Measurements from ENCODE around the gene CSNK2A1. TPM values are rescaled to one million over a fixed set of nuclear protein-coding genes. Genes with fewer than 3 reads are reported as not detected.
"Not testable (repeated sequence)": the region's sequence is repeated elsewhere in the genome, so short reads cannot be mapped to it uniquely, and the experiment has no call there.

Gene CSNK2A1
- total RNA-seq, 1 donor from 2014 or later: 74.8 TPM

DNA sequence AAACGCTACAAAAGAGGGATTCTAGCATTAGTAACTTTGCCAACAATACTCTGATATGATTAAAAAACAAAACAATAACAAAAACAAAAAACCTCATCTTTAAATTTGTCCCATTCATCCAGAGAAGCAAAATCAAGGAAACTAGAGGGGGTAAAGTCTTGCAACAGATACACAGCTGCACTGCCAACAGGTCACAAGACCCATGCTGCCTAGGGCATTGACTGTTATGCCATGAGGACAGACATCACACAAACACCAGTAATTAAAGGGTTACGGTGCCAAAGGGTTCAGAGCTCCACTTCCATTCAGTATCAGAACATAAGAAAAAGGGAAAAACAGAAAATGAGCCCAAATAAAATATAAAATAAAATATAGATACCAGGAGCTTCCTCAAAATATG is 82.9 kb downstream of the CSNK2A1 start:
- peak; percentile 11 to 30 for DNase-seq (ENCODE audit: low read depth in 2 of 2)

DNA sequence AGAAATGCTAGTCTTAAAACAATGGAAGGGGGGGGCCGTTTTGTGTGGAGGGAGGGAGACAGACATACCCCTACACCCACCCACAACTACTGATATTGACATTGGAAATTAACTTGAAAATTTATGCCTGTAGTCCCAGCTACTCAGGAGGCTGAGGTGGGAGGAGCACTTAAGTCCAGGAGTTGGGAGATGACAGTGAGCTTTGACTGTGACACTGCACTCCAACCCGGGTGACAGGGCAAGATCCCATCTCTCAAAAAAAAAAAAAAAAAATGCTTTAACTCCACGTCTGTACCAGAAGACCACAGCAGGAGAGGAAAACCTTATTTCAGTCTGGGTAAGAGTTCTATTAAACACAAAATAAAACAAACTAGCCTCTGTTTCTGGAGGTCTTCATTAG is 83.4 kb downstream of the CSNK2A1 start:
- DNase-seq (ENCODE audit: low read depth in 2 of 2): peak in 1 of 2 donors; percentile 5

DNA sequence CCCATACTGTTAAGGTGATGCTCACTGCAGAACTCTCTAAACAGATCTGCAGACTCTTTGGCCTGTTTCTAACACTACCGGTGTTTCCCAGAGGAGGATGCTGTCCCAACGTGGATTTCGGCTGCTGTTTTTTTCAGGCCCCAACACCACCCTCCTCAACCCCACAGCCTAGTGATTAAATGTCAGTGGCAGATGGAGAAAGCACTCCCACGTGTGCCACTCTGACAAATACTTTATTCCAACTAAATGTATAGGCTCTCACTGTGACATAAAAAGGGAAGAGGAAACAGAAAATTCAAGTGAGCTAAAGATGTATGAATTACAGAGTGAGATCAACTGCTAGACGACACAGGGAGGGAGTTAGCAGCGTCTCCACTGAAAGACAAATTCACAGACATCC is 84.8 kb downstream of the CSNK2A1 start:
- DNase-seq (ENCODE audit: low read depth in 2 of 2): peak; percentile 23 to 61

DNA sequence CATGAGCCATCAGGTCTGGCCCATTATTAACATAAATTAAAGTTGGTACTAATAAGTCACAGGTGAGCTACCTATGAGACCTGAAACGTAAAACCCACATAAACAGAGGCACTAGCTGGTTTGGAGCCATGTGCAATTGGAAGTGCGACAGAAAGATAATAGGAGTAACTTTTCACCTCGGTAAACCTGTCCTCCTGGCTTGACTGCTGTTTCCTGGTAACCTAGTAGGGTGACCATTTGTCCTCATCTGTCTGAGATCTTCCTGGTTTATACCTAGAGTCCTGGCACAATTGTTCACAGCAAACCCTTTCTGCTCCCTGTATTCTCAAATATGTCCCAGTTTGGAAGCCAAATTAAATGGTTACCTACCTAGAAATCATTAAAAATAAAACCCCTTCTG is 88.6 kb downstream of the CSNK2A1 start:
- DNase-seq (ENCODE audit: low read depth in 2 of 2): no peak

DNA sequence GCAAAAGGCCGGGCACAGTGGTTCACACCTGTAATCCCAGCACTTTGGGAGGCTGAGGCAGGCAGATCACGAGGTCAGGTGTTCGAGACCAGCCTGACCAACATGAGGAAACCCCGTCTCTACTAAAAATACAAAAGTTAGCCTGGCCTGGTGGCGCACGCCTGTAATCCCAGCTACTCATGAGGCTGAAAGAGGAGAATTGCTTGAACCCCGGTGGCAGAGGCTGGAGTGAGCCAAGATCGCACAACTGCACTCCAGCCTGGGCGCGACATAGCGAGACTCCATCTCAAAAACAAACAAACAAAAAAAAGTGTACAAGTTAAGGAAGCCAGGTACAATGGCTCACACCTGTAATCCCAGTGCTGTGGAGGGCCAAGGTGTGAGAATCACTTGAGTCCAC is 91.6 kb downstream of the CSNK2A1 start:
- not testable (repeated sequence) for DNase-seq (ENCODE audit: low read depth in 2 of 2)

DNA sequence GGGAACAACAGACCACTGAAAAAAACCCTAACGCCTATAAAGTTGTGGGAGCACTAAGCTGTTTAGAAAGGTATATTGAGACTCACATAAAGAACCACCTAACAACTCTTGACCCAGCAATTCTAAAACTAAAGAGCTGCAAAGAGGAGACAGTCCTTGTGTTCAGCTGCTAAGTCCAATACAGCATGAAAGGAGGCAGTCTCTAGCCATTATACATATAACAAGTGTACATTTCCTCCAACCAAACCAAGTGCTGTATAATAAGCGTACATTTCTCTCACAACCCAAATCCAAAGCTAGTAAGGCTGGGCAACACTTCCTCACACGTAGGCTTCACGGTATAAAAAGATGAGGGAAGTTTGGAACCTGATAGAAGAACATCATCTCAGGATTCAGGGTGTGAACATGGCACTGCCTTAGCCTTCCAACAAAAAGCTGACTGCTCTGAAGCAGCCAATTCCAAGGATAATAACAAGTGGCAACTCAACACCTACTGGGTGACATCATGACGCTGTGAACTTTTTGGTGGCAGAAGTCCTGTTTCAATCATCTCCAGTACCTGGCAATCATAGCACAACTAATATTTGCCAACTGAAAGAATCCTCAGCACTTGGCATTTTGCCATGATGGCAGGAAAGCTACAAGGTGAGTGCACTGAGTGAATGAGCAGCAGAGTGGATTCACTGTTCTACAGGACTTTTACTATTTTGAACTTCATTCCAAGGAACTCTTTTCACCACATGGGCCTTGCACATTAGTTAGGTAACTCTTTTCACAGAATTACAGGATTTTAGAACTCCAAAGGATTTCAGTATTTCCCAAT is 97.9 kb downstream of the CSNK2A1 start:
- DNase-seq (ENCODE audit: low read depth in 2 of 2): peak in 1 of 2 donors; percentile 16

- peak in 1 of 2 donors; percentile 83 for DNase-seq (ENCODE audit: low read depth in 2 of 2)
Observed at GRCh38 chr20:444862-445426, 98.6 kb downstream of the CSNK2A1 start.

DNA sequence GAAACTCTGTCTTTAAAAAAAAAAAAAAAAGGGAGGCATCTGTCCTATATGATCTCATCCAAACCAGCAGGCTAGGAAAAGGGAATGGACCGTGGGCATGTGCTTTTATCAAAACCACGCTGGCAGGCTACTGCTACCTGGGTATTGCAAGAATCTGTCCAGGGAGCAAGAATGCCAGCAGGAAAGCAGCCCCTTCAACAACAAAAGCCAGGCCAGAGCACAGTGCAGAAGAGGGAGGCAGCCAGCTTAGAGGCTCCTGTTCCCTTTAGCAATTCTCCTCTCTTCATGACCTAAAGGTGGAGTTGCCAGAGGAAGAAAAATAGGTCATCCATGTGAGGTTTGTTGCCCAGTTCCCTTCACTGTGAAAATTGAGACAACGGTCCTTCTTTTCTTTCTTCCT is 99.5 kb downstream of the CSNK2A1 start:
- no peak for DNase-seq (ENCODE audit: low read depth in 2 of 2)

DNA sequence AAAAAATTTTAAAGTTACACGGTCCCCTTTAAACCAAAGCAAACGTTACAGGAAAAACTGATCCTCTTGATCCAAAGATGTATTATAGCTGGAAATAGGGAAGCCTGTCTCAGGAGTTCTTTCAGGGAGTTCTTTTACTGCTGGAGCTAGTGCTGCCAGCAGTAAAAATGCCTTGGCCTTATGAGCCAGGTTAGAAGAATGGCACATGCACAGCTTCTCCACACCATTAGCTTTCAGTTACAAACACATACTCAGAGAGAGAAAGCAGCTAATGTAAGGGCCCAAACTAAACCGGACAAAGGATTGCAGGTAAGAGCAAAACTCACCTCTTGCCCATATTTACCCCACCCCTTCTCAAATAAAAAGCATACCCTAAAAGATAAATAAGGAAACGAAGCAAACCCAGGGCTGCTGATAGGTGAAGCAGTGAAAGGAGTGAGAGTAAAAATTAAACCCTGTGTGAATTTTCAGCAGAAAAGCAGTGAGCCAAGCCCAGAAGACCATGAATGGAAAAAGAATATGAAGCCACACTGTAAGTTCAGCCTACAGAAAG is 100.3 kb downstream of the CSNK2A1 start:
- no peak for DNase-seq (ENCODE audit: low read depth in 2 of 2)

DNA sequence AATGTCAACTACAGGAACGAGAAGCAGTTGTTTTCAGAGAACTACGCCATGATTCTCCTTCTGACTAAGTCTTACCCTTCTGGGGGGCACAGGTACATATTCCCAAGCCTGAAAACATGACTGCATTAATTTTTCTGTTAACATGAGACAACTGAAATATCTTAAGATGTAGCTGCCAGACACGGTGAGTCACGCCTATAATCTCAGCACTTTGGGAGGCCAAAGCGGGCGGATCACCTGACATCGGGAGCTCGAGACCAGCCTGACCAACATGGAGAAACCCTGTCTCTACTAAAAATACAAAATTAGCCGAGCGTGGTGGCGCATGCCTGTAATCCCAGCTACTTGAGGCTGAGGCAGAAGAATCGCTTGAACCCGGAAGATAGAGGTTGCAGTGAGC is 103.0 kb downstream of the CSNK2A1 start:
- DNase-seq (ENCODE audit: low read depth in 2 of 2): no peak

- DNase-seq (ENCODE audit: low read depth in 2 of 2): no peak
Observed at GRCh38 chr20:440148-440547, 103.4 kb downstream of the CSNK2A1 start.

DNA sequence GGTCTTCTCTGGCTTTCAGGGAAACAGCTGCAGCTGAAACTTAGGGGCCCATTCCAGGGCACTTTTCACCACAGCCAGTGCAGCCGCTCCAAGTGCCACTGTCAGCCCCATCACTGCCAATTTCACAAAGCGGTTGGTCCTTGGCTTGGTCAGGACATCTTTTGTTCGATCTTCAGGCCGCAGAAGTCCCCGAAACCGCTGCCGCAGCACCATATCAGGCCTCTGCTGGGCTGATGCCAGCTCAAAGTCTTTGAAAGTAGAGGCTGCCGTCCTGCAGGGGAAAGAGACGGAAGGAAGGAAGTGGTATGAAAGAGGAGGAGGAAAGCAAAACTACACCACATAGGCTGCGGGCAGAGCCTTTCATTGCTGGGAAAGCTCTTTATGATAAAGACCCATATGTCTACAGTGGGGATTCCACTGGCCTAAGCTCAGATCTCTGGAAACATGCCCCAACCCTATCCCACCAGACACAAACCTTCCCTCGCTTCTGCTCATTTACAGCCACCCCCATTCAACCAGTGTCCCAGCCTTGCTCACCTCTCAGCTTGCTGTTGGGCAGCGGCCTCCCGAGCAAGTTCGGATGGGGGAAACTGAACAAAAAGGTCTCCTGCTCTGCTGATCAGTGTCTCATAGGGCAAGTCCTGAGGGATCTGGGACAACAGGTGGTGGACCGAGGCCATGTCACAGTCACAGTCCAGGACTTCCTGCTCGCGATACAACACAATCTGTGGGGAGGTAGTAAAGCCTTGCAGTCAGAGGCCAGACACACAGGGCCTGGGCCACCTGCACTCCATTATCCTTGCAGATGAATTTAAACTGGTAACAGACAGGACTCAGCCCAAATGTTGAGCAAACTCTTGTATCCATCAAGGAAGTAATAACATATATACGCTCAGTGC is 104.8 kb downstream of the CSNK2A1 start:
- peak; percentile 34 to 50 for DNase-seq (ENCODE audit: low read depth in 2 of 2)

- DNase-seq (ENCODE audit: low read depth in 2 of 2): no peak
Observed at GRCh38 chr20:437787-438486, 105.7 kb downstream of the CSNK2A1 start.

DNA sequence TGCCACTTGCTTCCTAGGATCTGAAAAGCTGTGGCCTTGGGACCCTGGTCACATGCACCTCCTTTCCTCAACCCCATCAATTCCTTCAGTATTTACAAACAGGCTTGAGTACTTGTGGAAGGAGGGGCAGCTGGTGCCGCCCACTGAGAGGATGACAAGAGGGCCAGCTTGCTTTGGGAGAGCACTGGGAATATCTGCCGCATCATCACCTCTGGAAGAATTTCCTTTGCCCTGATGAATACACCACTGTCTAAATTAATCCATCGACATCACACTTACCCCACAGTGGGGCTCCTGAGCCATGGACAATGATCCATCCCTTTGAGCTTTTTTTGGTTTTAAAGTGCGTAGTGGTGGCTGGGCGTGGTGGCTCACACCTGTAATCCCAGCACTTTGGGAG is 107.1 kb downstream of the CSNK2A1 start:
- DNase-seq (ENCODE audit: low read depth in 2 of 2): no peak

GRCh38 chr20:435558-435957 is 108.0 kb downstream of the CSNK2A1 start:
- no peak for DNase-seq (ENCODE audit: low read depth in 2 of 2)

- DNase-seq (ENCODE audit: low read depth in 2 of 2): no peak
Observed at GRCh38 chr20:434661-435419, 108.8 kb downstream of the CSNK2A1 start.

DNA sequence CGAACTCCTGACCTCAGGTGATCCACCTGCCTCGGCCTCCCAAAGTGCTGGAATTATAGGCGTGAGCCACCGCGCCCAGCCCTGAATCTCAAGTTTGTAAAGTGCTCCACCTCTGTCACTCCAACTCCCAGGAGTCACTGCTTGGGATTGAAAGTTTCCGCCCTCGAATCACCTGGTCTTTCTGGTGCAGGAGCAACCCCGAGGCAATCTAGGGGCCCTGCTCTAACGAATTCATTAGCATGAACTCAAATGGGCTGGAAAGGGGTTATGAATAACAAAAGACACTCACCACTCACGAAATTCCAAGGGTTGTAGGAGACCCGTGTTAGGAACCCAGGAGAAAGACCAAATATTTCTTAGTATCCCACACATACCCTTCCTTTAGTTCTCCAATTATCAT is 109.4 kb downstream of the CSNK2A1 start:
- DNase-seq (ENCODE audit: low read depth in 2 of 2): no peak

DNA sequence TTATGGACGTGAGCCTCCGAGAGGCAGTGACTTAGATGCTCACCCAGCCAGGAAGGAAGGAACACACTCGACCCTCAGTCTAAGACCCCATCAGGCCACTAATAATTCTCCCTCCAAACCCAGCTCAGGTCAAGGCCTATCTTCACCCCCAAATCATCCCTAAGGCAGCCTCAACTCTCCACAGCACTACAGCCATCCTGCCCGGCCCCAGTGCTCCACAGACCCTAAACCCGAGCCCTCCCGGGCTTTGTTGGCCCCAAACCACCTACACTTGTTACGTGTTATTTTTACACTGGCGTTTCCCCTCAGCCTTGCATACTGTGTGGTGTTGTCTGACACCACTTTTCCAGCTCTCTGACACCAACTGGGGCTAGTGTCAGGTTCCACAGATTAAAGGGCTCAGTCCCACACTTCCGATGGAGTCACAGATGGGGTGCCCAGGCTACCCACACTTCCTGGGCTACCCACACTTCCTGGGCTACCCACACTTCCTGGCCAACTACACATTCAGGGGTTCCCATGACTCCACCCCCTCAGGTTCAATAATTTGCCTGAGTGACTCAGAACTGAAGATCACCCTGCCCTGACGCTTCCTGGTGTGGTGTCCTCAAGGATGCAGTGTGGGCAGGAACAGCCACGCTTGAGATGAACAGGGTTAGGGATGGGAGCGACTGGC is 110.2 kb downstream of the CSNK2A1 start:
- no peak for DNase-seq (ENCODE audit: low read depth in 2 of 2)

DNA sequence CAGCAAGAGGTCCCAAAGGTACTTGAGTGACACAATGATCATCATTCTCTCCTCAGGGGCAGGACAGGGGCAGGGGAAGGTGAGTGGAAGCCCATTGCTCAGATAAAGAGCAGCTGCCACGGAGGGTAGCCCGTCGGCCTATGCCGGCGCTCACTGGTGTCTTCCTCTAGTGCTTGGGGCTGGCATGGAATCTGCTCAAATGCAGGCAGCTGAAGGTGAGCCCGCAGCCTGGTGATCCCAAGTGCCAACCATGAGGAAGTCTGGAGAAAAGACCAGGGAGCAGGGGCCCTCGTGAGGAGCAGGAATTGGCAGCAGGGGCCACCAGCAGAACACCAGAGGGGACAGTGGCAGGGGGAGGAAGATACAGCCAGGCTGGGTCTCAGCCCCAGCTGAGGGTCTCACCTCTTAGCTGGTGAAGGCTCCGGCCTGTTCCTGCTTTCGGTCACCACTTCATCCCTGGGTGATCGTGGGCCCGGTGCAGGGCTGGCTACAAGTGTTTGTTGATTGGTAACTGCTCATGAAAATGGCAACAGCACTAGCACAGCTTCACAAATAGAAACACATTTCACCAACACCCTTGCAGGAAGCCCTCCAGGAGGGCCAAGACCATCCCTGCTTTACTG is 110.8 kb downstream of the CSNK2A1 start:
- DNase-seq (ENCODE audit: low read depth in 2 of 2): no peak

Measured in lung microvascular endothelial cell (primary cell).